Measurements from ENCODE around the gene PGGHG. TPM values are rescaled to one million over a fixed set of nuclear protein-coding genes. Genes with fewer than 3 reads are reported as not detected.

Gene PGGHG
- total and polyA plus RNA-seq, 10 of the 15 experiments (the other 5 are each of a cell fraction or from before 2014, with no cell fraction given), result 0.10 to 8.3 (median 1.8) TPM

GRCh38 chr11:313304-313786 is 24.4 kb downstream of the PGGHG start (continued):
- TF ChIP-seq, protein P1, sequence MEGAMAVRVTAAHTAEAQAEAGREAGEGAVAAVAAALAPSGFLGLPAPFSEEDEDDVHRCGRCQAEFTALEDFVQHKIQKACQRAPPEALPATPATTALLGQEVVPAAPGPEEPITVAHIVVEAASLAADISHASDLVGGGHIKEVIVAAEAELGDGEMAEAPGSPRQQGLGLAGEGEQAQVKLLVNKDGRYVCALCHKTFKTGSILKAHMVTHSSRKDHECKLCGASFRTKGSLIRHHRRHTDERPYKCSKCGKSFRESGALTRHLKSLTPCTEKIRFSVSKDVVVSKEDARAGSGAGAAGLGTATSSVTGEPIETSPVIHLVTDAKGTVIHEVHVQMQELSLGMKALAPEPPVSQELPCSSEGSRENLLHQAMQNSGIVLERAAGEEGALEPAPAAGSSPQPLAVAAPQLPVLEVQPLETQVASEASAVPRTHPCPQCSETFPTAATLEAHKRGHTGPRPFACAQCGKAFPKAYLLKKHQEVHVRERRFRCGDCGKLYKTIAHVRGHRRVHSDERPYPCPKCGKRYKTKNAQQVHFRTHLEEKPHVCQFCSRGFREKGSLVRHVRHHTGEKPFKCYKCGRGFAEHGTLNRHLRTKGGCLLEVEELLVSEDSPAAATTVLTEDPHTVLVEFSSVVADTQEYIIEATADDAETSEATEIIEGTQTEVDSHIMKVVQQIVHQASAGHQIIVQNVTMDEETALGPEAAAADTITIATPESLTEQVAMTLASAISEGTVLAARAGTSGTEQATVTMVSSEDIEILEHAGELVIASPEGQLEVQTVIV (IDR thresholded peaks at IDR 0.05; ENCODE audit: borderline replicate concordance, partially characterized antibody), result no peak
- no peak for TF ChIP-seq ZNF687 (IDR thresholded peaks at IDR 0.05)
- TF ChIP-seq MEF2B (IDR thresholded peaks at IDR 0.05; ENCODE audit: partially characterized antibody, poor library complexity, severe bottlenecking), result peak; percentile 89
- TF ChIP-seq CEBPB (IDR thresholded peaks at IDR 0.05; ENCODE audit: borderline replicate concordance in 1 of 2, low read depth in 2 of 2, low read length in 2 of 2), result no peak

Measured in GM12878 (cell line).